Aortic smooth muscle cell (primary cell): ENCODE measurements around the gene CUZD1. TPM values are rescaled to one million over a fixed set of nuclear protein-coding genes. Genes with fewer than 3 reads are reported as not detected.

ENCODE experiments used
- total RNA-seq: library from RNA; depleted of rRNA; stranded (reverse); fragments of >200 nt; gene quantifications from 2 replicates; pipeline ENCODE4 v1.2.3, GENCODE V29; 2014

CUZD1 gene
- total RNA-seq: 0.13 and 0.44 TPM in 2 replicates

GRCh38 chr10:122845783-122846332 is at the start of gene CUZD1:
CUZD1 (minus strand) TSS chr10:122845857; CDS start chr10:122845843, 14 bp downstream.

GRCh38 chr10:122879339-122880273 is 33.9 kb upstream of the CUZD1 start, which contains the start of gene FAM24B:
FAM24B (minus strand) TSS chr10:122879581; CDS start chr10:122850515, 29,066 bp downstream.

Other genes with a start within 250 kb of the CUZD1 start
- gene C10orf120, start 146.0 kb downstream of the CUZD1 start, total RNA-seq: not detected in 2 replicates
- gene FAM24B, start 33.7 kb upstream of the CUZD1 start, total RNA-seq: 2.9 and 3.7 TPM in 2 replicates
- gene FAM24A, start 64.8 kb upstream of the CUZD1 start, total RNA-seq: not detected in 2 replicates
- 10.6 and 12.5 TPM in 2 replicates for gene C10orf88, start 108.4 kb upstream of the CUZD1 start, total RNA-seq
- gene PSTK, start 134.5 kb upstream of the CUZD1 start, total RNA-seq: 4.1 and 4.5 TPM in 2 replicates
- 1.5 and 2.9 TPM in 2 replicates for gene IKZF5, start 162.9 kb upstream of the CUZD1 start, total RNA-seq
- gene ACADSB, start 163.1 kb upstream of the CUZD1 start, total RNA-seq: 6.3 and 6.9 TPM in 2 replicates